ENCODE results near the gene BCLAF3.

The BCLAF3 gene
- 17.0 to 24.6 (median 19.0) reads per million in 4 experiments for total RNA-seq

- DNase-seq, result peak; percentile 72
These were observed at the start of gene BCLAF3 for GRCh38 chrX:19990556-19991349. TSS of gene BCLAF3 (minus strand) at chrX:19991061. CDS start at chrX:19970264, 20,797 bp downstream.

GRCh38 chrX:20038966-20039365 lies 48.1 kb upstream of the BCLAF3 start:
- no peak for DNase-seq

GRCh38 chrX:20037186-20037585 lies 46.3 kb upstream of the BCLAF3 start:
- DNase-seq, result no peak

GRCh38 chrX:20032201-20032600 lies 41.3 kb upstream of the BCLAF3 start:
- DNase-seq, result no peak

- no peak for DNase-seq
These were observed 38.9 kb upstream of the BCLAF3 start for GRCh38 chrX:20029728-20030127.

- no peak for DNase-seq
These were observed 37.7 kb upstream of the BCLAF3 start for GRCh38 chrX:20028588-20028987.

GRCh38 chrX:20026278-20026677 lies 35.4 kb upstream of the BCLAF3 start:
- DNase-seq, result no peak

- DNase-seq, result no peak
These were observed 29.0 kb upstream of the BCLAF3 start for GRCh38 chrX:20019672-20020365.

- DNase-seq, result no peak
These were observed 25.7 kb upstream of the BCLAF3 start for GRCh38 chrX:20016616-20016945.

GRCh38 chrX:20015945-20016615 lies 25.2 kb upstream of the BCLAF3 start:
- no peak for DNase-seq

GRCh38 chrX:20015422-20015821 lies 24.6 kb upstream of the BCLAF3 start:
- no peak for DNase-seq

- no peak for DNase-seq
These were observed 20.7 kb upstream of the BCLAF3 start for GRCh38 chrX:20011608-20012007.

- DNase-seq, result no peak
These were observed 17.2 kb upstream of the BCLAF3 start for GRCh38 chrX:20007962-20008622.

- no peak for DNase-seq
These were observed 15.0 kb upstream of the BCLAF3 start for GRCh38 chrX:20005883-20006282.

- no peak for DNase-seq
These were observed 10.7 kb upstream of the BCLAF3 start for GRCh38 chrX:20001588-20001987.

- no peak for DNase-seq
These were observed 473 bp upstream of the BCLAF3 start for GRCh38 chrX:19991350-19991718.

- DNase-seq, result no peak
These were observed 708 bp downstream of the BCLAF3 start for GRCh38 chrX:19990151-19990555.

- DNase-seq, result no peak
These were observed 3.0 kb downstream of the BCLAF3 start for GRCh38 chrX:19987856-19988255.

- DNase-seq, result no peak
These were observed 4.3 kb downstream of the BCLAF3 start for GRCh38 chrX:19986531-19986930.

GRCh38 chrX:19981947-19982346 lies 8.9 kb downstream of the BCLAF3 start:
- DNase-seq, result no peak

GRCh38 chrX:19975845-19976244 lies 15.0 kb downstream of the BCLAF3 start:
- DNase-seq, result no peak

GRCh38 chrX:19972984-19973383 lies 17.9 kb downstream of the BCLAF3 start:
- DNase-seq, result no peak

GRCh38 chrX:19968276-19968675 lies 22.6 kb downstream of the BCLAF3 start:
- DNase-seq, result no peak

All from effector CD8-positive, alpha-beta T cell (primary cell).